SU-DHL-6 (cell line): Measurements from ENCODE around the gene MS4A15.

Source experiments
- CTCF ChIP-seq: fragments of 200-600 bp; sonication (generic); IDR thresholded peaks from one replicate; pipeline ENCODE4 v1.5.1; 2017; ENCODE audit warnings: antibody characterized with exemption, mild to moderate bottlenecking, low read length, moderate library complexity; ENCODE audit not compliant: insufficient read depth, poor library complexity, severe bottlenecking
- EZH2phosphoT487 ChIP-seq: fragments of 200-600 bp; sonication (generic), shearing (Covaris generic); conservative IDR thresholded peaks from 2 replicates; pipeline ENCODE4 v1.6.1; 2018; ENCODE audit warnings: mild to moderate bottlenecking, antibody characterized with exemption, low read length, moderate library complexity, mixed read lengths

DNA sequence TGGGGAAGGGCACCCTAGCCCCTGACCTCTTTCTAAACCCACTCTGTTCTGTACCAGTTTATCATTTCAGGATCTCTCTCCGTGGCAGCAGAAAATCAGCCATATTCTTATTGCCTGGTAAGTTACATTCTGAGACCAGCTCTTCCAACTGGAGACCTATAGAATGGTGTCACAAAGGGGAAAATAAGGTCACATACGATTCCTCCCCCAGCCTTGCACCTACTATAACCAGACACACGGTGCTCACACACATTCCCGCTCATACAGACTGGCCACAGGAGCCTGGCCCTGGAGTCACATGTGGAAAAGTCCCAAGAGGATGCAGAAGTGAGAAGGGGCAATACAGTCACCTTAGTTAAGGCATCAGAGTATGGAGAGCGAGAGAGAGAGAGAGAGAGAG lies 49.7 kb upstream of the MS4A15 start:
- TF ChIP-seq CTCF (no peak), EZH2phosphoT487 (no peak)
